WTC11 (cell line): Measurements from ENCODE around the gene BEGAIN. TPM values are rescaled to one million over a fixed set of nuclear protein-coding genes. Genes with fewer than 3 reads are reported as not detected.

Experiments
- ATAC-seq: fragments of 200-7000 bp; cut with Tn5 transposase; 2 replicates; pipeline ENCODE4 v1.10.0; 2021; ENCODE audit warnings: mild to moderate bottlenecking, moderate library complexity
- CTCF ChIA-PET: fragments of 300-600 bp; sonication (Branson Sonifier 250); formaldehyde crosslinking; loops from one replicate; lab custom pipeline; 2021; ENCODE audit warnings: antibody characterized with exemption; lab: Charles Lee
- POLR2A ChIA-PET: fragments of 350-600 bp; sonication (Branson Sonifier 250); formaldehyde crosslinking; loops from one replicate; lab custom pipeline; 2021; ENCODE audit warnings: antibody characterized with exemption; lab: Charles Lee
- DNase-seq: peaks from one replicate; pipeline ENCODE4 v3.0.0; 2021; ENCODE audit warnings: low spot score
- H3K27ac Mint-ChIP-seq: 2 replicates; pipeline ENCODE4 v1.8.0; 2021; ENCODE audit warnings: mixed read lengths
- H3K27me3 Mint-ChIP-seq: 2 replicates; pipeline ENCODE4 v1.8.0; 2021; ENCODE audit warnings: low read depth, mild to moderate bottlenecking, moderate library complexity, mixed read lengths
- H3K36me3 Mint-ChIP-seq: 2 replicates; pipeline ENCODE4 v1.8.0; 2021; ENCODE audit warnings: mixed read lengths
- H3K4me1 Mint-ChIP-seq: 2 replicates; pipeline ENCODE4 v1.8.0; 2022; ENCODE audit warnings: mixed read lengths
- H3K4me3 Mint-ChIP-seq: 2 replicates; pipeline ENCODE4 v1.8.0; 2021; ENCODE audit warnings: mild to moderate bottlenecking, moderate library complexity, mixed read lengths
- H3K9me3 Mint-ChIP-seq: 2 replicates; pipeline ENCODE4 v1.8.0; 2021; ENCODE audit warnings: mixed read lengths
- CBFB ChIP-seq: sonication (generic); formaldehyde crosslinking; IDR thresholded peaks from 2 replicates; pipeline ENCODE4 v1.8.1; 2022; ENCODE audit warnings: mild to moderate bottlenecking, low read depth, missing genetic modification reagents
- CDX4 ChIP-seq: fragments of 250-450 bp; sonication (Bioruptor Pico); IDR thresholded peaks from 2 replicates; pipeline ENCODE4 v1.9.0; 2021; ENCODE audit warnings: moderate library complexity, mild to moderate bottlenecking, inconsistent platforms, borderline replicate concordance
- EMX1 ChIP-seq: fragments of 250-450 bp; sonication (Bioruptor Pico); IDR thresholded peaks from 2 replicates; pipeline ENCODE4 v1.8.0; 2021; ENCODE audit warnings: mild to moderate bottlenecking
- ETV6 ChIP-seq: sonication (generic); formaldehyde crosslinking; IDR thresholded peaks from 2 replicates; pipeline ENCODE4 v1.8.1; 2022; ENCODE audit warnings: mild to moderate bottlenecking, missing genetic modification reagents
- FOXP1 ChIP-seq: sonication (generic); formaldehyde crosslinking; IDR thresholded peaks from 2 replicates; pipeline ENCODE4 v1.8.0; 2022; ENCODE audit warnings: missing genetic modification reagents, mild to moderate bottlenecking, moderate library complexity, borderline replicate concordance
- GABPB1 ChIP-seq: sonication (generic); formaldehyde crosslinking; IDR thresholded peaks from 2 replicates; pipeline ENCODE4 v1.8.1; 2023; ENCODE audit warnings: mild to moderate bottlenecking, missing genetic modification reagents
- HMGA2 ChIP-seq: fragments of 250-450 bp; sonication (Bioruptor Pico); IDR thresholded peaks from 2 replicates; pipeline ENCODE4 v1.4.0; 2021; ENCODE audit warnings: mild to moderate bottlenecking, moderate library complexity
- NFYB ChIP-seq: sonication (generic); formaldehyde crosslinking; conservative IDR thresholded peaks from 2 replicates; pipeline ENCODE4 v1.8.0; 2022; ENCODE audit warnings: low read depth, missing genetic modification reagents
- NR1H2 ChIP-seq: sonication (generic); formaldehyde crosslinking; IDR thresholded peaks from 2 replicates; pipeline ENCODE4 v1.9.0; 2021; ENCODE audit warnings: mild to moderate bottlenecking, moderate library complexity, missing genetic modification reagents
- NR2C2 ChIP-seq: sonication (generic); formaldehyde crosslinking; IDR thresholded peaks from 2 replicates; pipeline ENCODE4 v1.8.0; 2022; ENCODE audit warnings: mild to moderate bottlenecking, missing genetic modification reagents
- SP1 ChIP-seq: sonication (generic); formaldehyde crosslinking; conservative IDR thresholded peaks from 2 replicates; pipeline ENCODE4 v1.8.1; 2022; ENCODE audit warnings: missing genetic modification reagents
- TEAD1 ChIP-seq: sonication (generic); formaldehyde crosslinking; IDR thresholded peaks from 2 replicates; pipeline ENCODE4 v1.8.0; 2022; ENCODE audit warnings: mild to moderate bottlenecking, missing genetic modification reagents
- TEAD4 ChIP-seq: sonication (generic); formaldehyde crosslinking; IDR thresholded peaks from 2 replicates; pipeline ENCODE4 v1.8.0; 2022; ENCODE audit warnings: mild to moderate bottlenecking, missing genetic modification reagents
- ZNF121 ChIP-seq: sonication (generic); formaldehyde crosslinking; IDR thresholded peaks from 2 replicates; pipeline ENCODE4 v1.8.0; 2023; ENCODE audit warnings: missing genetic modification reagents
- ZNF219 ChIP-seq: sonication (generic); formaldehyde crosslinking; IDR thresholded peaks from 2 replicates; pipeline ENCODE4 v1.8.0; 2023; ENCODE audit warnings: missing genetic modification reagents, mild to moderate bottlenecking, borderline replicate concordance
- ZNF232 ChIP-seq: sonication (generic); formaldehyde crosslinking; IDR thresholded peaks from 2 replicates; pipeline ENCODE4 v1.8.0; 2022; ENCODE audit warnings: mild to moderate bottlenecking, missing genetic modification reagents
- ZNF281 ChIP-seq: sonication (generic); formaldehyde crosslinking; IDR thresholded peaks from 2 replicates; pipeline ENCODE4 v1.8.0; 2023; ENCODE audit warnings: mild to moderate bottlenecking, missing genetic modification reagents
- ZNF423 ChIP-seq: fragments of 250-450 bp; sonication (Bioruptor Pico); IDR thresholded peaks from 2 replicates; pipeline ENCODE4 v2.1.2; 2022; ENCODE audit warnings: mild to moderate bottlenecking, moderate library complexity
- ZNF671 ChIP-seq: fragments of 250-450 bp; sonication (Bioruptor Pico); IDR thresholded peaks from 2 replicates; pipeline ENCODE4 v1.8.0; 2021; ENCODE audit warnings: mild to moderate bottlenecking
- ZSCAN18 ChIP-seq: fragments of 250-450 bp; sonication (Bioruptor Pico); IDR thresholded peaks from 2 replicates; pipeline ENCODE4 v2.1.2; 2022; ENCODE audit warnings: mild to moderate bottlenecking, moderate library complexity
- total RNA-seq: library from RNA; stranded (reverse); gene quantifications from 3 replicates; pipeline ENCODE4 v1.2.3, GENCODE V29; 2021
- TF ChIP-seq, protein P1 (sequence below): fragments of 250-450 bp; sonication (Bioruptor Pico); IDR thresholded peaks from 2 replicates; pipeline ENCODE4 v1.9.0; 2021; ENCODE audit warnings: mild to moderate bottlenecking
- TF ChIP-seq, protein P2 (sequence below): fragments of 250-450 bp; sonication (Bioruptor Pico); IDR thresholded peaks from 2 replicates; pipeline ENCODE4 v1.9.0; 2021; ENCODE audit warnings: mild to moderate bottlenecking
- TF ChIP-seq, protein P3 (sequence below): sonication (generic); formaldehyde crosslinking; conservative IDR thresholded peaks from 2 replicates; pipeline ENCODE4 v1.8.1; 2022; ENCODE audit warnings: mild to moderate bottlenecking, missing genetic modification reagents

Gene BEGAIN
- total RNA-seq, 1 experiment from 2014 or later = 1.3 TPM

- TF ChIP-seq ZSCAN18 (CRISPR knock-in tag) = no peak
These were observed 87.1 kb downstream of the BEGAIN start (continued) for GRCh38 chr14:100500128-100500527.

GRCh38 chr14:100498068-100498467 lies 89.1 kb downstream of the BEGAIN start:
- peaks cover 8% of the 10 kb centered on the region for H3K9me3 Mint-ChIP-seq
- no peaks in the 10 kb centered on the region for H3K36me3 Mint-ChIP-seq

GRCh38 chr14:100495917-100496316 lies 91.3 kb downstream of the BEGAIN start:
- CTCF ChIA-PET = no interaction called here
- Mint-ChIP-seq H3K4me1 (no peaks in the 10 kb centered on the region), H3K4me3 (no peak overlapping the region), H3K27ac (no peak overlapping the region), H3K27me3 (no peaks in the 10 kb centered on the region), H3K36me3 (no peaks in the 10 kb centered on the region), H3K9me3 (peaks cover 8% of the 10 kb centered on the region)
- ATAC-seq (no peak), DNase-seq (no peak)
- TF ChIP-seq TEAD4 (CRISPR knock-in tag) = no peak
- TF ChIP-seq EMX1 = no peak
- TF ChIP-seq HMGA2 = no peak
- TF ChIP-seq ZNF232 (CRISPR knock-in tag) = no peak
- TF ChIP-seq, protein P1, sequence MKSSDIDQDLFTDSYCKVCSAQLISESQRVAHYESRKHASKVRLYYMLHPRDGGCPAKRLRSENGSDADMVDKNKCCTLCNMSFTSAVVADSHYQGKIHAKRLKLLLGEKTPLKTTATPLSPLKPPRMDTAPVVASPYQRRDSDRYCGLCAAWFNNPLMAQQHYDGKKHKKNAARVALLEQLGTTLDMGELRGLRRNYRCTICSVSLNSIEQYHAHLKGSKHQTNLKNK = no peak
- TF ChIP-seq NFYB (CRISPR knock-in tag) = no peak
- TF ChIP-seq, protein P2, sequence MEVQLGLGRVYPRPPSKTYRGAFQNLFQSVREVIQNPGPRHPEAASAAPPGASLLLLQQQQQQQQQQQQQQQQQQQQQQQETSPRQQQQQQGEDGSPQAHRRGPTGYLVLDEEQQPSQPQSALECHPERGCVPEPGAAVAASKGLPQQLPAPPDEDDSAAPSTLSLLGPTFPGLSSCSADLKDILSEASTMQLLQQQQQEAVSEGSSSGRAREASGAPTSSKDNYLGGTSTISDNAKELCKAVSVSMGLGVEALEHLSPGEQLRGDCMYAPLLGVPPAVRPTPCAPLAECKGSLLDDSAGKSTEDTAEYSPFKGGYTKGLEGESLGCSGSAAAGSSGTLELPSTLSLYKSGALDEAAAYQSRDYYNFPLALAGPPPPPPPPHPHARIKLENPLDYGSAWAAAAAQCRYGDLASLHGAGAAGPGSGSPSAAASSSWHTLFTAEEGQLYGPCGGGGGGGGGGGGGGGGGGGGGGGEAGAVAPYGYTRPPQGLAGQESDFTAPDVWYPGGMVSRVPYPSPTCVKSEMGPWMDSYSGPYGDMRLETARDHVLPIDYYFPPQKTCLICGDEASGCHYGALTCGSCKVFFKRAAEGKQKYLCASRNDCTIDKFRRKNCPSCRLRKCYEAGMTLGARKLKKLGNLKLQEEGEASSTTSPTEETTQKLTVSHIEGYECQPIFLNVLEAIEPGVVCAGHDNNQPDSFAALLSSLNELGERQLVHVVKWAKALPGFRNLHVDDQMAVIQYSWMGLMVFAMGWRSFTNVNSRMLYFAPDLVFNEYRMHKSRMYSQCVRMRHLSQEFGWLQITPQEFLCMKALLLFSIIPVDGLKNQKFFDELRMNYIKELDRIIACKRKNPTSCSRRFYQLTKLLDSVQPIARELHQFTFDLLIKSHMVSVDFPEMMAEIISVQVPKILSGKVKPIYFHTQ (CRISPR knock-in tag) = no peak
- TF ChIP-seq, protein P3, sequence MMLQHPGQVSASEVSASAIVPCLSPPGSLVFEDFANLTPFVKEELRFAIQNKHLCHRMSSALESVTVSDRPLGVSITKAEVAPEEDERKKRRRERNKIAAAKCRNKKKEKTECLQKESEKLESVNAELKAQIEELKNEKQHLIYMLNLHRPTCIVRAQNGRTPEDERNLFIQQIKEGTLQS = no peak
- no peak for TF ChIP-seq SP1 (CRISPR knock-in tag)
- TF ChIP-seq FOXP1 = no peak
- no peak for TF ChIP-seq NR1H2 (CRISPR knock-in tag)
- no peak for TF ChIP-seq ZNF121 (CRISPR knock-in tag)
- TF ChIP-seq CDX4 (CRISPR knock-in tag) = no peak
- TF ChIP-seq ETV6 (CRISPR knock-in tag) = no peak
- POLR2A ChIA-PET = no interaction called here

More at GRCh38 chr14:100498068-100498467, 89.1 kb downstream of the BEGAIN start:
- ATAC-seq (no peak), DNase-seq (no peak)
- peaks cover 3% of the 10 kb centered on the region; the same call in 1 of the 2 replicates for H3K4me1 Mint-ChIP-seq
- TF ChIP-seq ZSCAN18 (CRISPR knock-in tag) (no peak), ZNF281 (CRISPR knock-in tag) (no peak), GABPB1 (CRISPR knock-in tag) (no peak), CBFB (no peak), ZNF671 (CRISPR knock-in tag) (no peak), ZNF219 (CRISPR knock-in tag) (no peak), TEAD1 (CRISPR knock-in tag) (no peak), ZNF423 (no peak), NR2C2 (CRISPR knock-in tag) (no peak)
- CTCF ChIA-PET = no interaction called here
- H3K27ac Mint-ChIP-seq = no peak overlapping the region
- no peak overlapping the region for H3K4me3 Mint-ChIP-seq
- H3K27me3 Mint-ChIP-seq = no peaks in the 10 kb centered on the region
- POLR2A ChIA-PET = no interaction called here
